HCT116 (cell line): ENCODE results near the gene SPTB. TPM values are rescaled to one million over a fixed set of nuclear protein-coding genes. Genes with fewer than 3 reads are reported as not detected.

Experiments
- ATAC-seq: fragments of 200-7000 bp; cut with Tn5 transposase; 2 replicates; pipeline ENCODE4 v1.9.1; 2020; ENCODE audit warnings: mild to moderate bottlenecking, moderate library complexity
- BruUV-seq: library from RNA; stranded (reverse); fragments of 400-500 nt; replicated peaks from 2 replicates; lab custom pipeline; 2021; lab: Mats Ljungman, UMichigan
- CTCF ChIA-PET: fragments of 300-600 bp; sonication (Branson Sonifier 250); formaldehyde crosslinking; loops from one replicate; lab custom pipeline; 2021; ENCODE audit warnings: antibody characterized with exemption; lab: Charles Lee
- POLR2A ChIA-PET: fragments of 300-600, 350-600 bp; sonication (Branson Sonifier 250); formaldehyde crosslinking; loops from one replicate; lab custom pipeline; 2021; ENCODE audit warnings: antibody characterized with exemption; lab: Charles Lee
- RAD21 ChIA-PET, 2 experiments: fragments of 300-600 bp; sonication (Branson Sonifier 250); formaldehyde crosslinking; loops; one replicate each; lab custom pipeline; 2023; ENCODE audit warnings: low total read pairs in 2 of 2; ENCODE audit not compliant: uncharacterized antibody in 2 of 2, unreplicated experiment in 2 of 2, low non-redundant PET in 1 of 2; lab: Charles Lee
- DNase-seq: peaks from one replicate; pipeline ENCODE4 v3.0.0-alpha.2; 2010; ENCODE audit warnings: low read depth, low spot score
- H2AFZ ChIP-seq: fragments of 200-600 bp; shearing (Covaris generic), sonication (generic); 2 replicates; pipeline ENCODE4 v1.6.1; 2017; ENCODE audit warnings: low read depth, mixed run types, mixed read lengths, antibody characterized with exemption, low read length; ENCODE audit not compliant: poor library complexity, severe bottlenecking
- H3K27ac ChIP-seq: 2 replicates; pipeline ENCODE4 v1.5.1; 2012; ENCODE audit warnings: low read depth, low read length
- H3K27me3 ChIP-seq: fragments of 200-600 bp; sonication (generic); 2 replicates; pipeline ENCODE4 v1.6.1; 2016; ENCODE audit warnings: mixed run types, low read length, mixed read lengths; ENCODE audit not compliant: insufficient read depth
- H3K36me3 ChIP-seq, 2 experiments: fragments of 200-500 bp in 1 of 2; fragments of 200-600 bp in 1 of 2; sonication (Bioruptor generic) in 1 of 2; sonication (generic) in 1 of 2; 2 replicates each; pipeline versions ENCODE4 v1.5.1 to v1.6.1; 2014 to 2016; ENCODE audit warnings: low read length in 2 of 2, inconsistent platforms in 1 of 2, mixed read lengths in 1 of 2, mixed run types in 1 of 2; ENCODE audit not compliant: insufficient read depth in 2 of 2, control insufficient read depth in 1 of 2
- H3K4me1 ChIP-seq, 2 experiments: fragments of 200-600 bp in 1 of 2; sonication (generic) in 1 of 2; 2 replicates each; pipeline versions ENCODE4 v1.5.1 to v1.6.1; 2012 to 2017; ENCODE audit warnings: low read length in 2 of 2, inconsistent platforms in 1 of 2, mild to moderate bottlenecking in 1 of 2, mixed read lengths in 1 of 2, mixed run types in 1 of 2, moderate library complexity in 1 of 2; ENCODE audit not compliant: insufficient read depth in 2 of 2, control insufficient read depth in 1 of 2
- H3K4me2 ChIP-seq: fragments of 200-600 bp; sonication (generic); 2 replicates; pipeline ENCODE4 v1.6.1; 2017; ENCODE audit warnings: mixed run types, low read length, mixed read lengths
- H3K4me3 ChIP-seq, 2 experiments: fragments of 200-600 bp in 1 of 2; sonication (generic) in 1 of 2; replicated peaks in 1 of 2; 2 replicates each; pipeline ENCODE4 v1.5.1; 2011 to 2016; ENCODE audit warnings: low read length in 2 of 2, control low read depth in 1 of 2, low read depth in 1 of 2, mild to moderate bottlenecking in 1 of 2, mixed read lengths in 1 of 2, mixed run types in 1 of 2
- H3K79me2 ChIP-seq: fragments of 200-600 bp; sonication (generic); 2 replicates; pipeline ENCODE4 v1.6.1; 2017; ENCODE audit warnings: mild to moderate bottlenecking, mixed run types, low read length, moderate library complexity, mixed read lengths; ENCODE audit not compliant: insufficient read depth
- H3K9ac ChIP-seq: fragments of 200-600 bp; sonication (generic); 2 replicates; pipeline ENCODE4 v1.6.1; 2016; ENCODE audit warnings: low read length, mixed read lengths
- H3K9me2 ChIP-seq: fragments of 200-600 bp; sonication (generic), shearing (Covaris generic); 2 replicates; pipeline ENCODE4 v1.6.1; 2017; ENCODE audit warnings: mixed run types, mild to moderate bottlenecking, moderate library complexity; ENCODE audit not compliant: insufficient read depth
- H3K9me3 ChIP-seq, 2 experiments: fragments of 200-500 bp in 1 of 2; fragments of 200-600 bp in 1 of 2; sonication (Bioruptor generic) in 1 of 2; sonication (generic) in 1 of 2; 2 replicates each; pipeline ENCODE4 v1.6.1; 2014 to 2017; ENCODE audit warnings: low read length in 2 of 2, mixed read lengths in 2 of 2, inconsistent platforms in 1 of 2, low read depth in 1 of 2, mild to moderate bottlenecking in 1 of 2, mixed run types in 1 of 2, moderate library complexity in 1 of 2; ENCODE audit not compliant: control insufficient read depth in 1 of 2, insufficient read depth in 1 of 2
- H4K20me1 ChIP-seq: fragments of 200-600 bp; sonication (generic), shearing (Covaris generic); 2 replicates; pipeline ENCODE4 v1.6.1; 2017; ENCODE audit warnings: mixed run types, mild to moderate bottlenecking, moderate library complexity; ENCODE audit not compliant: insufficient read depth
- CBX3 ChIP-seq: IDR thresholded peaks from 2 replicates; pipeline ENCODE4 v1.6.1; 2012; ENCODE audit warnings: low read depth
- CEBPB ChIP-seq: IDR thresholded peaks from 2 replicates; pipeline ENCODE4 v1.6.1; 2012; ENCODE audit warnings: low read depth
- EGR1 ChIP-seq: IDR thresholded peaks from 2 replicates; pipeline ENCODE4 v1.6.1; 2012; ENCODE audit warnings: low read depth
- ELF1 ChIP-seq: IDR thresholded peaks from 2 replicates; pipeline ENCODE4 v1.6.1; 2012; ENCODE audit warnings: low read depth, borderline replicate concordance
- EZH2phosphoT487 ChIP-seq: fragments of 200-600 bp; IDR thresholded peaks from 2 replicates; pipeline ENCODE4 v1.6.1; 2018; ENCODE audit warnings: antibody characterized with exemption, borderline replicate concordance
- JUND ChIP-seq: IDR thresholded peaks from 2 replicates; pipeline ENCODE4 v1.6.1; 2012
- POLR2A ChIP-seq: IDR thresholded peaks from 2 replicates; pipeline ENCODE4 v1.7.0; 2011; ENCODE audit warnings: borderline replicate concordance; ENCODE audit not compliant: insufficient read depth, insufficient read length; ENCODE audit errors: extremely low read depth
- RAD21 ChIP-seq: IDR thresholded peaks from 2 replicates; pipeline ENCODE4 v1.6.1; 2012; ENCODE audit warnings: low read depth, mild to moderate bottlenecking
- SIN3A ChIP-seq: IDR thresholded peaks from 2 replicates; pipeline ENCODE4 v1.6.1; 2012; ENCODE audit warnings: low read depth
- TCF7L2 ChIP-seq: IDR thresholded peaks from 2 replicates; pipeline ENCODE4 v1.7.0; 2011; ENCODE audit warnings: borderline replicate concordance, inconsistent platforms; ENCODE audit not compliant: insufficient read depth, insufficient read length; ENCODE audit errors: extremely low read depth
- ZFX ChIP-seq: fragments of 450-650 bp; IDR thresholded peaks from 2 replicates; pipeline ENCODE4 v1.6.1; 2017
- ZNF274 ChIP-seq: fragments of 200-500 bp; sonication (Bioruptor generic); IDR thresholded peaks from 2 replicates; pipeline ENCODE4 v1.6.1; 2014; ENCODE audit warnings: mild to moderate bottlenecking, low read depth, low read length, inconsistent platforms
- intact Hi-C: fragments of 100-400 bp; cut with micrococcal nuclease; formaldehyde crosslinking; loops from 2 replicates; pipeline ENCODE4 v1.10.0; 2022
- total RNA-seq: library from RNA; stranded (reverse); gene quantifications from one replicate; pipeline ENCODE4 v1.2.1, GENCODE V29; 2021; ENCODE audit not compliant: unreplicated experiment
- TF ChIP-seq, protein P1 (sequence below): IDR thresholded peaks from 2 replicates; pipeline ENCODE4 v1.6.1; 2012
- TF ChIP-seq, protein P2 (sequence below): IDR thresholded peaks from 2 replicates; pipeline ENCODE4 v1.6.1; 2011; ENCODE audit warnings: mild to moderate bottlenecking, low read length, moderate library complexity; ENCODE audit not compliant: insufficient replicate concordance; ENCODE audit errors: extremely low read depth
- TF ChIP-seq, protein P3 (sequence below): IDR thresholded peaks from 2 replicates; pipeline ENCODE4 v1.6.1; 2012

Gene SPTB
- total RNA-seq, 1 experiment from 2014 or later = 4.2 TPM

DNA sequence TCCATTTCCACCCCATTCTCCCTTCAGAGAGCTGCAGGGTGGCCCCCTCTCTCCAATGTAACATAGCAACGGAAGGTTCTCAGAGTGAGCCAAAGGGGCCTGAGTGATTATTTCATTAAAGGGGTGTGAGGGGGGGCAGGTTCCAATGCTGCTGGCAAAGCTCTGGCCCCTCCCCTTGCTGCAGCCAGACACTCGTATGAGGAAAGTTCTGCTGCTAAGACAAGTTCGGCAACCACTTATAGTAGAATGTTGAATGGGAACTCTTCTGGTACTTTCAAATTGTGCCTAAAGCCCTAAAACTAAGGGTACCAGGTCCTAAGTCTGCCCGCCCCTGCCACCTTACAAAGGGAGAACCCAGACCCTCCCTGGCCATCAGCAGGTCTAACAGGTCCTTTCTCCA is 125.7 kb downstream of the SPTB start:
- H3K9me3 ChIP-seq = no peaks in the 10 kb centered on the region
- peaks cover 15 to 19% of the 10 kb centered on the region in 2 experiments for H3K4me1 ChIP-seq
- no peak overlapping the region for H3K27ac ChIP-seq
- H4K20me1 ChIP-seq = no peaks in the 10 kb centered on the region
- H3K4me3 ChIP-seq = no peak overlapping the region
- RAD21 ChIA-PET = no interaction called here
- no peaks in the 10 kb centered on the region for H3K27me3 ChIP-seq
- no peak for DNase-seq
- no peaks in the 10 kb centered on the region for H3K79me2 ChIP-seq
- intact Hi-C loops = no loop called here
- no TSS peak for BruUV-seq
- TF ChIP-seq CBX3 (no peak), JUND (no peak), TCF7L2 (no peak), RAD21 (no peak), EZH2phosphoT487 (no peak), SIN3A (no peak), EGR1 (no peak), ELF1 (no peak), ZFX (no peak), CEBPB (no peak), ZNF274 (no peak), POLR2A (no peak)
- TF ChIP-seq, protein P1, sequence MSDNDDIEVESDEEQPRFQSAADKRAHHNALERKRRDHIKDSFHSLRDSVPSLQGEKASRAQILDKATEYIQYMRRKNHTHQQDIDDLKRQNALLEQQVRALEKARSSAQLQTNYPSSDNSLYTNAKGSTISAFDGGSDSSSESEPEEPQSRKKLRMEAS = no peak
- TF ChIP-seq, protein P2, sequence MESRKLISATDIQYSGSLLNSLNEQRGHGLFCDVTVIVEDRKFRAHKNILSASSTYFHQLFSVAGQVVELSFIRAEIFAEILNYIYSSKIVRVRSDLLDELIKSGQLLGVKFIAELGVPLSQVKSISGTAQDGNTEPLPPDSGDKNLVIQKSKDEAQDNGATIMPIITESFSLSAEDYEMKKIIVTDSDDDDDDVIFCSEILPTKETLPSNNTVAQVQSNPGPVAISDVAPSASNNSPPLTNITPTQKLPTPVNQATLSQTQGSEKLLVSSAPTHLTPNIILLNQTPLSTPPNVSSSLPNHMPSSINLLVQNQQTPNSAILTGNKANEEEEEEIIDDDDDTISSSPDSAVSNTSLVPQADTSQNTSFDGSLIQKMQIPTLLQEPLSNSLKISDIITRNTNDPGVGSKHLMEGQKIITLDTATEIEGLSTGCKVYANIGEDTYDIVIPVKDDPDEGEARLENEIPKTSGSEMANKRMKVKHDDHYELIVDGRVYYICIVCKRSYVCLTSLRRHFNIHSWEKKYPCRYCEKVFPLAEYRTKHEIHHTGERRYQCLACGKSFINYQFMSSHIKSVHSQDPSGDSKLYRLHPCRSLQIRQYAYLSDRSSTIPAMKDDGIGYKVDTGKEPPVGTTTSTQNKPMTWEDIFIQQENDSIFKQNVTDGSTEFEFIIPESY = no peak
- TF ChIP-seq, protein P3, sequence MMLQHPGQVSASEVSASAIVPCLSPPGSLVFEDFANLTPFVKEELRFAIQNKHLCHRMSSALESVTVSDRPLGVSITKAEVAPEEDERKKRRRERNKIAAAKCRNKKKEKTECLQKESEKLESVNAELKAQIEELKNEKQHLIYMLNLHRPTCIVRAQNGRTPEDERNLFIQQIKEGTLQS = no peak
- H3K4me2 ChIP-seq = no peak overlapping the region
- no peak for ATAC-seq
- H2AFZ ChIP-seq = no peak overlapping the region
- no peaks in the 10 kb centered on the region; a peak in 1 of 4 replicates for H3K36me3 ChIP-seq
- H3K9ac ChIP-seq = no peak overlapping the region
- POLR2A ChIA-PET = no interaction called here
- no peaks in the 10 kb centered on the region for H3K9me2 ChIP-seq
- CTCF ChIA-PET = no interaction called here
